Activated naive CD4-positive, alpha-beta T cell treated with anti-CD3 and anti-CD28 coated beads, Interleukin-2, amount 50 U/mL, for 24 hours (primary cell): Measurements from ENCODE around the gene UVRAG.

ENCODE experiments used
- H3K27ac Mint-ChIP-seq: one replicate; pipeline ENCODE4 v1.8.0; 2021; ENCODE audit warnings: mild to moderate bottlenecking, mixed read lengths
- H3K27me3 Mint-ChIP-seq: one replicate; pipeline ENCODE4 v1.8.0; 2021; ENCODE audit warnings: mixed read lengths
- H3K36me3 Mint-ChIP-seq: one replicate; pipeline ENCODE4 v1.8.0; 2021; ENCODE audit warnings: mixed read lengths
- H3K4me1 Mint-ChIP-seq: one replicate; pipeline ENCODE4 v1.8.0; 2021; ENCODE audit warnings: mixed read lengths
- H3K4me3 Mint-ChIP-seq: one replicate; pipeline ENCODE4 v1.8.0; 2021; ENCODE audit warnings: mild to moderate bottlenecking, mixed read lengths
- H3K9me3 Mint-ChIP-seq: one replicate; pipeline ENCODE4 v1.8.0; 2021; ENCODE audit warnings: mixed read lengths

UVRAG gene

DNA sequence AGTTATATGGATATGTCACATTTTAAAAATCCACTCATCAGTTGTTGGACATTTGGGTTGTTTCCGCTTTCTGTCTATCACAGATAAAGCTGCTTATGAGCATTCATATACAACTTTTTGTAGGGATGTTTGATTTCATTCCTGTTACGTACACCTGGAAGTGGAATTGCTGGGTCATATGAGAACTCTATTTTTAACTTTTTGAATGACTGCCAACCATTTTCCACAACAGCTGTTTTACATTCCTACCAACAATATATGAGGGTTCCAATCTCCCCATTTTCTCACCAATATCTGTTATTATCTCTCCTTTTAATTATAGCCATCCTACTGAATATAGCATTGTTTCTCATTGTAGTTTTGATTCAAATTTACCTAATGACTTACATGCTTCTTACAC, 172.0 kb downstream of the UVRAG start:
- H3K9me3 Mint-ChIP-seq, result no peaks in the 10 kb centered on the region
- peaks cover 9% of the 10 kb centered on the region for H3K4me1 Mint-ChIP-seq
- H3K27me3 Mint-ChIP-seq, result no peaks in the 10 kb centered on the region
- peaks cover 28% of the 10 kb centered on the region for H3K36me3 Mint-ChIP-seq
- no peak overlapping the region for H3K4me3 Mint-ChIP-seq
- no peak overlapping the region for H3K27ac Mint-ChIP-seq

DNA sequence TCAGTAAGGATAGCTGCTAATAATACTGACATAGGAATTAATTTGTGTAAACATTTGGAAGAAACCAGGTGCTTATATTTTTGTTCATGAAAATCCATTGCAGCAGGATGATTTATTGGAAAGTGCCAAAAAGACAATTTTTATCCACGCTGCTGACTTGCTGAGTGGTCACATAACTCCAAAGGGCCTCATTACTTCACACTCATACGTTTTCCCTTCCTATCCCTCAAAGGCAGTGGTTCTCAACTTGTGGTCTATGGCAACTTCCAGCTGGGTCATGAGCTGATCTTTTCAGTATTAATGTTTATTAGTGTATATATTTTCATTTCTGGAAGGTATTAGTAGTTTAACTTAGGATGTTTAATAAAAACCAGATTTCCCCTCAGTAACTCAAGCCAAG, 178.1 kb downstream of the UVRAG start:
- H3K4me1 Mint-ChIP-seq, result peaks cover 8% of the 10 kb centered on the region

DNA sequence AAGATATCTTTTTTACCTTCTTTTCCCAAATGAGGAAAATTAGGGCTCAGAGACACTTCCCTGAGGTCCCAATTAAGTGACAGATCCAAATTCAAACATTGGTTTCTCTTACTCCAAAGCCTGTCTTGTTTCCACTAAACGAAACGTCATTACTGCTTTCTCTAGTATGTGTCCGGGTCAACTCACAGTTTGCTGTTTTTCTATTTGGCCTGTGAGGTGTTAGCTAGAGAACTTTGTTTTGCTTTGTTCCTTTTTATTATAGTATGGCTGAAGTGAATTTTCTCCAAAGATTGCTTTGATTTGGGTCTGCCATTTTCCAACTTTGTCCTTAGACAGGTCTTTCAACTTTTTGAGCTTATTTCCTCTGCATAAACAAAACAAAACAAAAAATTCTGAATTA, 179.6 kb downstream of the UVRAG start:
- Mint-ChIP-seq H3K4me3 (no peak overlapping the region), H3K27ac (no peak overlapping the region), H3K27me3 (no peaks in the 10 kb centered on the region), H3K9me3 (no peaks in the 10 kb centered on the region), H3K36me3 (peaks cover 28% of the 10 kb centered on the region), H3K4me1 (peaks cover 2% of the 10 kb centered on the region)

More for the DNA sequence above, 178.1 kb downstream of the UVRAG start:
- Mint-ChIP-seq H3K36me3 (peaks cover 29% of the 10 kb centered on the region), H3K4me3 (no peak overlapping the region), H3K27ac (no peak overlapping the region), H3K27me3 (no peaks in the 10 kb centered on the region), H3K9me3 (no peaks in the 10 kb centered on the region)

DNA sequence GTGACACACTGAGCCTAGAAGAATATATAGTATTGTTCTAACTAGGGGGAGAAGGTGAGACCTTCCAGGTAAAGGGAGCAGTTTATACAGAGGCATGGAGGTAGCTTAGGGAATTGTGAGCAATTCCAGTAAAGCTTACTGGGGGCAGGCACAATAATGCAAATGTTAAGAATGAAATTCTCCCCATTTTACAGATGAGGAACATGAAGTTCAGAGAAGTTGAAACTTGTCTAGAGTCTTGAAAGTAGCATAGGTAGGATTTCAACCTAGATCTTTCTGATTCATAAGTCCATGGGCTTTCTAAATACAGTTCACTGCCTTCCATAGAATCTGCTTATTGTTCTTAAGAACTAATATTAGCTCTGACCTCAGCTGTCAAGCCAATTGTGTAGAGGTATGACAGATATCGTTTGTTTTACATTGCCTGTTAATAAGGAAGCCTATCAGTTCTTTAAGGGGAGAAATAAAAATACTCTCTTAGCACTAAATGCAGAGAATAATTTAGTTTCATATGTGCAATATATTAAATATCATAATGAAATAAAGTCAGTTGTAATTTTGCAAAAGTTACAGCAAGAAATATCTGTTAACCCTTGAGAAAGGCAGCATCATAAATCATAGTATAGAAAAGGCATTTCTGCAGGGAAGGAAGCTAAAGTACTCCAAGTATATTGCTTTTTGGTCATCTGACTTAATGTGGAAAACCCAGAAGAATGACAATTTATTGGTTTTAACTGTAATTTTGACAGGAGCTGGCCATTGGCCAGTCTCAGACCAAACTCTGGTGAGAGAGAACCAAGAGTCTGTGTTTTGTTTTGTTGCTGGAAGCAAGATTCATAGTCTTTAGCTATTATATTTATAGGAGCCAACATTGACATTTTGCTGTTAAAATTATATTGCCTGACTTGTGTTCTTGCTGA, 181.8 kb downstream of the UVRAG start:
- H3K27me3 Mint-ChIP-seq, result no peaks in the 10 kb centered on the region
- peaks cover 14% of the 10 kb centered on the region for H3K9me3 Mint-ChIP-seq
- H3K4me1 Mint-ChIP-seq, result no peaks in the 10 kb centered on the region
- peaks cover 42% of the 10 kb centered on the region for H3K36me3 Mint-ChIP-seq
- no peak overlapping the region for H3K27ac Mint-ChIP-seq
- H3K4me3 Mint-ChIP-seq, result no peak overlapping the region

DNA sequence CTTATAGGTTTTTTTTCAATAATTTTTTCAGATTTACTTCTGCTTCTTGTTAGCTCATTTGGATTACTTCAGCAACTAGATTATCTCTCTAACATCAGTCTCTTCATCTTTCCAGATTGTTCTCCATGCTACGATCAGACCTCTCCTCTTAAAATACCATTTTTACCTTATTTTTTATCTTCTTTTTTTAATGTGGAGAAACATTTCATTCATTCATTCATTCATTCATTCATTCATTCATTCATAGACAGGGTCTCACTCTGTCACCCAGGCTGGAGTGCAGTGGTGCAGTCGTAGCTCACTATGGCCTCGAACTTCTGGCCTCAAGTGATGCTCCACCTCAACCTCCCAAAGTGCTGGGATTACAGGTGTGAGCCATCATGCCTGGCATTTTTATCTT, 189.4 kb downstream of the UVRAG start:
- Mint-ChIP-seq H3K36me3 (peaks cover 48% of the 10 kb centered on the region), H3K4me3 (no peak overlapping the region), H3K27ac (no peak overlapping the region), H3K4me1 (no peaks in the 10 kb centered on the region), H3K9me3 (peaks cover 14% of the 10 kb centered on the region), H3K27me3 (no peaks in the 10 kb centered on the region)

DNA sequence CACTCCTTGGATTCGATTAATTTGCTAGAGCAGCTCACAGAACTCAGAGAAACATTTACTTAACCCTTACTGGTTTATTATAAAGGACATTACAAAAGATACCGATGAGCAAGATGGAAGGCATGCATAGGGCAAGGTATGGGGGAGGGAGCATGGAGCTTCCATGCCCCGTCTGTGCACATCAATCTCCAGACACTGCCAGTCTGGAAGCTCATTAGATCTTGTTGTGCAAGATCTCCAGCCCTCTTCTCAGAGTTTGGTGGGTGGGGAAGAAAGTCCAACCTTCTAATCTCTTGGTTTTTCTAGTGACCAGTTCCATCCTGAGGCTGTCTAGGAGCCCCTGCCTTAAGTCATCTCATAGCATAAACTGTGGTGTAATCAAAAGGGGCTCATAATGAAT, 190.7 kb downstream of the UVRAG start:
- Mint-ChIP-seq H3K9me3 (peaks cover 7% of the 10 kb centered on the region), H3K27ac (no peak overlapping the region), H3K27me3 (no peaks in the 10 kb centered on the region), H3K36me3 (peaks cover 51% of the 10 kb centered on the region), H3K4me1 (no peaks in the 10 kb centered on the region), H3K4me3 (no peak overlapping the region)

DNA sequence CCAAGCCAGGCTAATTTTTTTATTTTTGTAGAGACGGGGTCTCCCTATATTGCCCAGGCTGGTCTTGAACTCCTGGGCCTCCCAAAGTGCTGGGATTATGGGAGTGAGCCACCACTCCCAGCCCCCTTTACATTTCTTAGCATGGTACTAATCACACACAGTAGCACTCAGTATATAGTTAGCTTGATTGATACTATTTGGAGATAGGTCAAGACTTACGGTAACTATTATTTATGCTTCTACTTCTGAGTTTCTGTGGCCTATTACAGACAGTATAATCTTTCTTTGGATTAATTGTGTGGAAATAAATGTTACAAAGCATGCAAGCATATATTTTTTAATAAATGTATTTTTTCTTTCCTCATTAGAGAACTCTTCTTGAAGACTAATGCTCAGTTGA, 192.2 kb downstream of the UVRAG start:
- Mint-ChIP-seq H3K36me3 (peaks cover 45% of the 10 kb centered on the region), H3K27me3 (no peaks in the 10 kb centered on the region), H3K9me3 (no peaks in the 10 kb centered on the region), H3K4me3 (no peak overlapping the region), H3K27ac (no peak overlapping the region), H3K4me1 (no peaks in the 10 kb centered on the region)

DNA sequence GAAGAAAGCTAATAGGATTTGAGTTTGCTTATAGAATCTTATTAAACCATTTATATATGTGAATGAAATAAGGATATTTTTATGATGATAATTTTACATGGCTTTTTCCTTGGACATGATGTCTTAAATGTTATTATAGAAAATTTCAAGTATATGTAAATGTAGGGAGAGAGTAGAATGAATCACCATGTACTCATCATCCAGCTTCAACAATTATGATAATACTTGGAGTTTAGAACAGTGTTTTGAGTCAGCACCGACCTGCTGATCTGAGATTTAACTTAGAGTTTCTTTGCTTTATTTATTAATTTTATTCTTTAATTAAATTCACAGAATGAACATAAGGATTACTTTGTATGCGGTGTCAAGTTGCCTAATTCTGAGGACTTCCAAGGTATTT, 193.5 kb downstream of the UVRAG start:
- H3K4me1 Mint-ChIP-seq, result no peaks in the 10 kb centered on the region
- H3K9me3 Mint-ChIP-seq, result no peaks in the 10 kb centered on the region
- no peaks in the 10 kb centered on the region for H3K27me3 Mint-ChIP-seq
- no peak overlapping the region for H3K4me3 Mint-ChIP-seq
- no peak overlapping the region for H3K27ac Mint-ChIP-seq
- peaks cover 44% of the 10 kb centered on the region for H3K36me3 Mint-ChIP-seq

DNA sequence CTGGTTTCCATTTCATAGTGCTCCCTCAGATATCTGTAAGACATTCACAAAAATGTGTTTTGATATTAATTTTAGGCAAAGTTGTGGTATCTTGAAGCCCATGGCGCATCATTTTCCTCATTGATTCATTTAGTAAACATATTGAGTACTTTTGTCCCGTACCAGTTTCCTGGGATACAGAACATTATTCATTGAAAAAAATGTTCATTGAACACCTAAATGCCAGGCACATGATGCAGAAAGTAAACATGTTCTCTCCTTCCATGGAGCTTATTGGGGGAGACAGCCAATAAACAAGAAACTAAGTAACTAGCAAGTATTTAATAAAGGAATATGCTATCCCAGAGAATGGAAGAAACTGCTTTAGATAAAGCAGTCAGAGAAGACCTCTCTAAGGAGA, 195.0 kb downstream of the UVRAG start:
- no peaks in the 10 kb centered on the region for H3K4me1 Mint-ChIP-seq
- H3K9me3 Mint-ChIP-seq, result no peaks in the 10 kb centered on the region
- H3K27me3 Mint-ChIP-seq, result no peaks in the 10 kb centered on the region
- no peak overlapping the region for H3K4me3 Mint-ChIP-seq
- peaks cover 40% of the 10 kb centered on the region for H3K36me3 Mint-ChIP-seq
- no peak overlapping the region for H3K27ac Mint-ChIP-seq

DNA sequence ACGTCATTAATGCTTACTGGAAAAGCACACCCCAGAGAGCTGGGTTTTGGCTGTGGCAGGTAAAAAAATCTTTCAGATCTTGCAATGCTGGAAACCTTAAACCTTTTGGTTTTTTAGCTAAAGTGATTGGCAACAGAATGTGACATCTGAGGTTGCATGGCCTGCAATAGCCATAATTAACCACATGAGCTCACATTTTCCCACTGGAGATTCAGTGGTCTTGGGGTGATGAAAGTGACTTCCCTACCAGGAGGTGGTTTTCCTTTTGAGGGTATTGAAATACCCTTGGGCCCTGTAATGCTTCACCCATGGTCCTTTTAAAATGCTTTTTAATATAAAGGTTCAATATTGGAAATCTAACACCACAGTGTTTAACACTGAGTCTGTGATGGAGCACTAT, 198.5 kb downstream of the UVRAG start:
- H3K4me3 Mint-ChIP-seq, result no peak overlapping the region
- peaks cover under 1% of the 10 kb centered on the region for H3K4me1 Mint-ChIP-seq
- peaks cover 8% of the 10 kb centered on the region for H3K9me3 Mint-ChIP-seq
- no peaks in the 10 kb centered on the region for H3K27me3 Mint-ChIP-seq
- peaks cover 49% of the 10 kb centered on the region for H3K36me3 Mint-ChIP-seq
- no peak overlapping the region for H3K27ac Mint-ChIP-seq

DNA sequence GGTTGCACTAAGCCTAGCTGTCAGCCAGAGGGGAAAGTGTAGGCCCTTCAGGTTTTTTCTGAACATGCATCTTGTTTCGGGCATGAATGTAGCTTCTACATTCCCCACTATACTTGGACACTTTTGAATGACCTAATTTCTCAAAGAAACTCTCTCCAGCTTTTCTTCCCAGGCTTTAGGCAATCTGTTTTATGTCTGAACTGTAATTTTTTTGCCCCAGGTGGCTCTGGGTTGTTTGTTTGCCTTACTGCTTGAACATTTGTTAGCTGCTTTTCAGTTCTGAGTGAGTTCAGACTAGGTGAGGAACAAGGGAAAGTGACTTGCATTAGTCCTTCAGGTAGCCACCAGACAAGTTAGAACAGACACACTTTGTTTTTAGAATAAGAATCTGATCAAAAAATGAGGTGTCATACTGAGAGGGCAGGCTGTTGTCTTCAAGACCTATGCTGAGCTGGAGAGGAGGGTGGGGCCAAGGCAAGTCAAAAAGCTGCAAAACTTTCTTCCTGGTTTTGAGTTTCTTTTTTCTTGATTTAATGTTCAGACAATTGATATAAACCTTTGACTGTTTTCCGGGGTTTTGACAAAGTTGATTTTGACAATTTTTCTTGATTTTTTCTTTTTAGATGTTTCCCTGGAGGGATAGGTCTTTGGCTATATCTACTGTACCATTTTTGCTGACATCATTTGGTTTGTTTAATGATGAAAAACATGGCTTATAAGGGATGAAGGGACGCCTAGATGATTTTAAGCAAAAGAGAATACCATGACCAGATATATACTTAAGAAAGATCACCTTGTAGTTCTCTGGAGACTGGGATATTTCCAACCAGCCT, 208.4 kb downstream of the UVRAG start:
- no peaks in the 10 kb centered on the region for H3K27me3 Mint-ChIP-seq
- H3K36me3 Mint-ChIP-seq, result peaks cover 33% of the 10 kb centered on the region
- no peak overlapping the region for H3K27ac Mint-ChIP-seq
- peaks cover 10% of the 10 kb centered on the region for H3K4me1 Mint-ChIP-seq
- H3K4me3 Mint-ChIP-seq, result no peak overlapping the region
- peaks cover 12% of the 10 kb centered on the region for H3K9me3 Mint-ChIP-seq

DNA sequence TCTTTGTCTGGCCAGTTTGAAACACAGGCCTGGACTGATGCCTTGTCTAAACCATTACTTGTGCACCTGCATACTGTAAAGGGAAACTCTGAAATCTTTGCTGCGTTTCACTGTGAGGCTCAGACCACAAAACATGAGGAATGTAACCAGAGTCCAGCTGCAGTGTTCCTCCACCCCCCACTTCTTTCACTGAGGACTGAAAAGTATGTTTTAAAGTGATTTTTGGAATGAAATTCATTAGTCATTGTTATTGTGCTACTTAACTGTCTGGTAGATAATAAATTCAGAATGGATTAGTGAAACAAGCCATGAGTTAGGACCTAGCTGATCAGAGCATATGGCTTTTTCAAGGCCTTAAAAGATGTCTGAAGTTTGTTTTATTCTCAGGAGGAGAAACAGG, 210.1 kb downstream of the UVRAG start:
- H3K4me1 Mint-ChIP-seq, result peaks cover 6% of the 10 kb centered on the region
- no peak overlapping the region for H3K27ac Mint-ChIP-seq
- peaks cover 4% of the 10 kb centered on the region for H3K9me3 Mint-ChIP-seq
- H3K4me3 Mint-ChIP-seq, result no peak overlapping the region
- H3K27me3 Mint-ChIP-seq, result no peaks in the 10 kb centered on the region
- H3K36me3 Mint-ChIP-seq, result peaks cover 26% of the 10 kb centered on the region

DNA sequence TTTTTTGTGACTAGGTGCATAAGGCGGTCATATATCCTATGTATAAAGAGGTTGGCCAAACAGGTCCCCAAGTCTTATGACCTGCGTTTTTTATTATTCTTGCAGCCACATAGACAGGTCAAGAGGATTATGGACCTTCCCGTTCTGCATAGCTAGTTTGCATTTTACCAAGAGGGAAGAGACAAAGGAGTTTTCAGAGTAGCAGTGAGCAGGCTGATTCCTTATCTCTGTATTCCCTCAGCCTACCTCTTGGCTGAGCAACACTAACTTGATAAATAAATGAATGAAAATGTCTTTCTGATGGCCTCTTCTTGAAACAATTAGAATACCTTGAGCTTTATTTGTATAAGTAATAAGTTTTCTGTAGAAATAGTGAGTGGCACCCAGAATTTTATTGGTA, 210.8 kb downstream of the UVRAG start:
- no peaks in the 10 kb centered on the region for H3K27me3 Mint-ChIP-seq
- no peak overlapping the region for H3K27ac Mint-ChIP-seq
- H3K4me3 Mint-ChIP-seq, result no peak overlapping the region
- peaks cover 4% of the 10 kb centered on the region for H3K9me3 Mint-ChIP-seq
- H3K36me3 Mint-ChIP-seq, result peaks cover 26% of the 10 kb centered on the region
- H3K4me1 Mint-ChIP-seq, result peaks cover 6% of the 10 kb centered on the region

DNA sequence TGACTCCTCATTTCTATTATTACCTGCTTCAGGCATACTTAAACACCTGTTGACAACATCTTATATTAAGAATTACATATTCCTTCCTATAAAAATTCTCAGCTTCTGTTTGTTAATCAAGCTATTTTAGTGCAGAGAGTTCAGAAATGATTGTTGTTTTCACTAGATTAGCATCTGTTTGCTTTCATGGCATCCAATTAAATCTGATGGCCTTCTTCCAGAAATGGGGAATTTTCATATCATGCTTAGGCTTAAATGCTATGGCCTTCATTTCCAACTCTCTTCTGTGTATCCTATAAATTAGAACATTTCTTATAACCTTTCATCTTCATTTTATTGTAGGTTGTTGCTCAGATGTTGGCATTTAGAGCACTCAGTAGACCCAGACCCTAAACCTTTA, 211.3 kb downstream of the UVRAG start:
- Mint-ChIP-seq H3K4me3 (no peak overlapping the region), H3K36me3 (peaks cover 26% of the 10 kb centered on the region), H3K4me1 (peaks cover 3% of the 10 kb centered on the region), H3K27ac (no peak overlapping the region), H3K9me3 (peaks cover 3% of the 10 kb centered on the region), H3K27me3 (no peaks in the 10 kb centered on the region)

DNA sequence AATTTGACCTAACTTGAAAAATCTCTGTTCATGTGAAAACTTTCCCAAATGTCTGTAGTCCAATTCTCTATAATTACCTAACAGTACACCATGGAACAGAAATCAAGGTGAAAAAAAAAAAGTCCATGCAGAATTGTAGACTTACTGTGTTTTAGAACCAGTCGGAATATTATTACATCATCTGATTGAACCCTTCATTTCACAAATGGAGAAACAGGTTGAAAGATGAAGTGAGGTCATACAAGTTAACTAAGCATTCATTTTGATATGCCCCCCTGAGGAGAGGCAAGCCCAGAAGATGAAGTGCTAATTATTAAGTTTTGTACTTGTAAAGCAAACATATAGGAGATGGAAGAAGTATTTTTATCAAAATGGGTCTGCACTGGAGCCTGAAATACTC, 211.9 kb downstream of the UVRAG start:
- Mint-ChIP-seq H3K27me3 (no peaks in the 10 kb centered on the region), H3K4me3 (no peak overlapping the region), H3K9me3 (no peaks in the 10 kb centered on the region), H3K4me1 (no peaks in the 10 kb centered on the region), H3K36me3 (peaks cover 26% of the 10 kb centered on the region), H3K27ac (no peak overlapping the region)

DNA sequence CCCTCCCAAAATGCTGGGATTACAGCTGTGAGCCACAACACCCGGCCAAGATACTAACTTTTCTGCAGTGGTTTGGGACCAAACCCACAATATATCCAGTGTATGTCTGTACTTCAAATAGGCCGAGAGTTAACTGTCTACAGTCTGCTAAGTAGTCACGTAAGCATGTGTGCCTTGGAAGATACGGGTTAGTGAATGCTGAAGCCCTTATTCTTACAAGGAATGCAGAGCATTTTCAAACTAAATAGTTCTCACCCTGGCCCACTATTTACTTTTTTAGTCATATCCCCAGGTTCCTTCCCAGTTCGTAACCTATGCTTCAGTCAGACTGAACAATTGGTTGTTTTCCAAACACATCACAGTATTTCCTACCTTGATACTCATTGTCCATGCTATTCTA, 215.3 kb downstream of the UVRAG start:
- Mint-ChIP-seq H3K9me3 (no peaks in the 10 kb centered on the region), H3K27me3 (no peaks in the 10 kb centered on the region), H3K4me1 (no peaks in the 10 kb centered on the region), H3K4me3 (no peak overlapping the region), H3K36me3 (peaks cover 26% of the 10 kb centered on the region), H3K27ac (no peak overlapping the region)
